Skin epidermis (tissue), 12 donors: Measurements from ENCODE around the gene SLC9A5.

Experiments used
- H3K27ac ChIP-seq, 21 experiments: fragments of 200-600 bp; sonication (generic) in 11 of 21; one replicate each; pipeline ENCODE4 v1.5.0; 2020; ENCODE audit warnings: mild to moderate bottlenecking in 3 of 21, inconsistent platforms in 2 of 21, moderate library complexity in 2 of 21
- H3K4me3 ChIP-seq, 7 experiments: fragments of 200-600 bp; sonication (generic) in 2 of 7; one replicate each; pipeline ENCODE4 v1.5.0; 2020; ENCODE audit warnings: inconsistent platforms in 2 of 7, mild to moderate bottlenecking in 2 of 7, moderate library complexity in 1 of 7

The SLC9A5 gene, protein sequence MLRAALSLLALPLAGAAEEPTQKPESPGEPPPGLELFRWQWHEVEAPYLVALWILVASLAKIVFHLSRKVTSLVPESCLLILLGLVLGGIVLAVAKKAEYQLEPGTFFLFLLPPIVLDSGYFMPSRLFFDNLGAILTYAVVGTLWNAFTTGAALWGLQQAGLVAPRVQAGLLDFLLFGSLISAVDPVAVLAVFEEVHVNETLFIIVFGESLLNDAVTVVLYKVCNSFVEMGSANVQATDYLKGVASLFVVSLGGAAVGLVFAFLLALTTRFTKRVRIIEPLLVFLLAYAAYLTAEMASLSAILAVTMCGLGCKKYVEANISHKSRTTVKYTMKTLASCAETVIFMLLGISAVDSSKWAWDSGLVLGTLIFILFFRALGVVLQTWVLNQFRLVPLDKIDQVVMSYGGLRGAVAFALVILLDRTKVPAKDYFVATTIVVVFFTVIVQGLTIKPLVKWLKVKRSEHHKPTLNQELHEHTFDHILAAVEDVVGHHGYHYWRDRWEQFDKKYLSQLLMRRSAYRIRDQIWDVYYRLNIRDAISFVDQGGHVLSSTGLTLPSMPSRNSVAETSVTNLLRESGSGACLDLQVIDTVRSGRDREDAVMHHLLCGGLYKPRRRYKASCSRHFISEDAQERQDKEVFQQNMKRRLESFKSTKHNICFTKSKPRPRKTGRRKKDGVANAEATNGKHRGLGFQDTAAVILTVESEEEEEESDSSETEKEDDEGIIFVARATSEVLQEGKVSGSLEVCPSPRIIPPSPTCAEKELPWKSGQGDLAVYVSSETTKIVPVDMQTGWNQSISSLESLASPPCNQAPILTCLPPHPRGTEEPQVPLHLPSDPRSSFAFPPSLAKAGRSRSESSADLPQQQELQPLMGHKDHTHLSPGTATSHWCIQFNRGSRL

GRCh38 chr16:67248401-67249177, at the start of gene SLC9A5:
Gene SLC9A5, plus strand, starts transcription at chr16:67248979. Its CDS starts 36 bp downstream, at chr16:67249015.
- peak within 1 kb of the TSS in 8 of 21 experiments; percentile 7 to 87 (median 36) for H3K27ac ChIP-seq
- peak within 1 kb of the TSS; percentile 43 to 95 (median 63) for H3K4me3 ChIP-seq

DNA sequence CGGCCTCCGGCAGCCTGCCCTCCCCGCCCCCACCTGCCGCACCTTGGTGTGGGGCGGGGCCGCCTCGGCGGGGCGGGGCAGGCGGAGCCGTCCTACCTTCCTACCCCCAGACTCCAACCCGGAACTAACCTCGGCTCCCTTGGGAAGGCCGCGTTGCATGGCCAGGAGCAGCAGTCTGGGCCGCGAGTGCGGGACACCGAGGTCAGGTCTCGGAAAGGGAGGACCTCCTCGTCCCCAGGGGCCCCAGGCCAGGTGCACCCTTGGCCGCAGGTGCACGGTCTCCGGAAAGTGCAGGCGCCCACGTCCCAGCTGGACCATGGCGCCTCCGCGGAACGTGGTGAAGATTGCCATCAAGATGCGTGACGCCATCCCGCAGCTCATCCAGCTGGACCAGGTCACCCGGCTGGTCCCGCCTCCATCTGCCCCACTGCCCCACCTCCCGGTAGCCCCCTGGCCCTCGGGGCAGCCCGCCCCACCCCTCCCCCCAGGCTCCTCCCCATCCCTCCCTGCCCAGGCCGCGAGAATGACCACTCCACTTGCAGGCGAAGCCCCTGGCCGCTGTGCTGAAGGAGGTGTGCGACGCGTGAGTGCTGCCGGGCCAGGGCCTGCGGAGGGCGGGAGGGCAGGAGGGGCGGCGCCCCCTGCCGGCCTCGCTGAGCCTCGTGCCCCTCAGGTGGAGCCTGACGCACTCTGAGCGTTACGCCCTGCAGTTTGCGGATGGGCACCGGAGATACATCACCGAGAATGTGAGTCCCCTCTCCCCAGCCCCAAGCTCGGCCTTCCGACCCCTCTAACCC, 49.6 kb upstream of the SLC9A5 start, which contains the start of gene ELMO3:
Gene ELMO3 (plus strand): TSS at position 121 of the 797 bp plus-strand sequence. CDS start 196 bp downstream, at position 317.
- Histone ChIP-seq H3K4me3 (peak within 1 kb of the TSS; percentile 32 to 62 (median 41)), H3K27ac (peak within 1 kb of the TSS in 20 of 21 experiments; percentile 14 to 87 (median 73))

DNA sequence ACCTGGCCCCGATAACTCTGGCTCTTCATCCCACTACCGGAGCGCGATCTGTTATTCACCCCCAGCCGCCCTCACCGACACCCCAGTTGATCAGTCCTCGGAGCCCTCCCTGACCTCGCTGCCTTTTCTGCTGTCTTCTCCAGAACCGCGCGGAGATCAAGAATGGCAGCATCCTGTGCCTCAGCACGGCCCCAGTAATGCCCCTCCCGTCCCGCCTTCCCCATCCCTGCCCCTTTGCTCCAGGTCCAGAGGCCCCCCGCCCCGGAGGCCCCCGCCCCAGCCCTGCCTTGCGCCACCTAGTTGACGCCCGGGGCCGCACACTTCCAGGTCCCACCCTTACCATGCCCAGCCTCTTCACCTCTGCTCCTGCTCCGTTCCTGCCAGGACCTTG, 49.0 kb upstream of the SLC9A5 start:
- peak overlapping the region in 7 of 21 experiments; percentile 72 to 78 (median 75) for H3K27ac ChIP-seq
- peak overlapping the region; percentile 32 to 62 (median 41) for H3K4me3 ChIP-seq

GRCh38 chr16:67200491-67200890, 48.3 kb upstream of the SLC9A5 start:
- no peak overlapping the region for H3K27ac ChIP-seq
- no peak overlapping the region for H3K4me3 ChIP-seq

- Histone ChIP-seq H3K4me3 (no peak overlapping the region), H3K27ac (no peak overlapping the region)
Measured at GRCh38 chr16:67201411-67202345, 47.1 kb upstream of the SLC9A5 start.

DNA sequence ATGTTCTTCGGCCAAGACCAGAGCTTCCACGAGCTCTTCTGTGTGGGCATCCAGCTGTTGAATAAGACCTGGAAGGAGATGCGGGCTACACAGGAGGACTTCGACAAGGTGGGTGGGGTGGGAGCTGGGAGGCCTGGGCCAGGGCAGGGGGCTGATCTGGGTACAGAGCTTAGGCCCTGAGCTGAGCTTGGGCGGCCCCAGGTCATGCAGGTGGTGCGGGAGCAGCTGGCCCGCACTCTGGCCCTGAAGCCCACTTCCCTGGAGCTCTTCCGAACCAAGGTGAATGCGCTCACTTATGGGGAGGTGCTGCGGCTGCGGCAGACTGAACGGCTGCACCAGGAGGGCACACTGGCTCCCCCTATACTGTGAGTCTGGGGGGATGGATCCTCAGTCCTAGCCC, 46.4 kb upstream of the SLC9A5 start:
- Histone ChIP-seq H3K4me3 (no peak overlapping the region), H3K27ac (no peak overlapping the region)

GRCh38 chr16:67202956-67203493, 45.8 kb upstream of the SLC9A5 start:
- no peak overlapping the region for H3K27ac ChIP-seq
- no peak overlapping the region for H3K4me3 ChIP-seq

- H3K27ac ChIP-seq: no peak overlapping the region
Measured at GRCh38 chr16:67204076-67204475, 44.7 kb upstream of the SLC9A5 start.

GRCh38 chr16:67206129-67206837, 42.5 kb upstream of the SLC9A5 start:
- Histone ChIP-seq H3K4me3 (no peak overlapping the region), H3K27ac (no peak overlapping the region)

More at GRCh38 chr16:67204076-67204475, 44.7 kb upstream of the SLC9A5 start:
- H3K4me3 ChIP-seq: no peak overlapping the region

DNA sequence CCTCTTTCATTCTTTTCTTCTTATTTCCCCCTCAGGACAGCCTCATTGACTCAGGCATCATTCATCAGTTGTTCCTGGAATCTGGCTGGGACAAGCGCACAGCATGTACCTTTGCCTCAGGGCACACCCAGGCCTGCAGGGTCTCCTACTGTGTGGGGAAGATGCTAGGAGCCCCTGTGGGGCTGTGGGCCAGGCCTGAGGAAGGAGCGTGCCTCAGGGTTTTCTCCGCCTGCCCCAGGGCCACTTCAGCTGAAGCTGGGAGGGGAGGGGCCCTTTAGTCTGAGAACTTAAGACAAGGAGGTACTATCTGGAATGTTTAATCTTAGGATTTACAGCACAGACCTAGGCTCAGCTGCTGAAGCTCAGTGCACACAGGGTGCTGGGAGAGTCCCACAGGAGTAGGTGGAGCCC, 41.9 kb upstream of the SLC9A5 start:
- H3K4me3 ChIP-seq: no peak overlapping the region
- peak overlapping the region in 1 of 21 experiments; percentile 7 for H3K27ac ChIP-seq

DNA sequence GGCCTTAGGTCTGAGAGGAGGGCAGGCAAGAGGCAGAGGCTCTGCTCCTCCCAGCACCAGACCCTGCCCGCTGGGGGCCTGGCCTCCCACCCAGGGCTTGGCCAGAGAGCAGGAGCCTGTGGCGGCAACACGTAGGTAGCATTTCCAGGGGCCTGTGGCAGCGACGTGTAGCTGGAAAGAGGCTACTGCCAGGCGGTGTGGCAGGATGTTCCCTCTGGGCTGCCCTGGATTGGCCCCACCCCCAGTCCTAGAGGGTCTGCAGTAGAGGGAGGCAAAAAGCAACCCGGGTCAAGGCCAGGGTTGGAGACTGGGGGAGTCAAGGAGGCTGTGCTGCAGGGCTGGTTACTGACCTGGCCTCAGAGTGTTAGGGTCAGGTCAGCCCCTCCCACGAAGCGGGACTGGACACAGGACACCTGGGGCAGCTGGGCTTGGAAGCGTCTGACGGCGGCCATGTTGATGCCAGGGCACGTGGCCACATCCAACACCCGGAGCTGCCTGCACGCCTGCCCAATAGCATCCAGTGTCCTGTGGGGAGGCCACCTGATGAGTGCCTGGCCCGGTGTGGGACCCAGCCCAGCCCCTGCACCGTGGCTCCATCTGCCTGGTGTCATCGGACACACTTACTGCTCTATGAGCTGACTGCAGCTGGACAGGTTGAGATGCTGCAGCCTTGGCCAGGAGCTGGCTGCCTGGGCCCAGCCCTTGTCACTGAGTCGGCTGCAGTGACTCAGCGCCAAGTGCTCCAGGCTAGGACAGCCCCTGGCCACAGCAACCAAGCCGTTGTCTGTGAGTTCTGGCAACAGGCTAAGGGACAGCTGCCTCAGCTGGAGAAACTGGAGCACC, 41.3 kb upstream of the SLC9A5 start:
- H3K27ac ChIP-seq: peak overlapping the region in 1 of 21 experiments; percentile 7
- no peak overlapping the region for H3K4me3 ChIP-seq

DNA sequence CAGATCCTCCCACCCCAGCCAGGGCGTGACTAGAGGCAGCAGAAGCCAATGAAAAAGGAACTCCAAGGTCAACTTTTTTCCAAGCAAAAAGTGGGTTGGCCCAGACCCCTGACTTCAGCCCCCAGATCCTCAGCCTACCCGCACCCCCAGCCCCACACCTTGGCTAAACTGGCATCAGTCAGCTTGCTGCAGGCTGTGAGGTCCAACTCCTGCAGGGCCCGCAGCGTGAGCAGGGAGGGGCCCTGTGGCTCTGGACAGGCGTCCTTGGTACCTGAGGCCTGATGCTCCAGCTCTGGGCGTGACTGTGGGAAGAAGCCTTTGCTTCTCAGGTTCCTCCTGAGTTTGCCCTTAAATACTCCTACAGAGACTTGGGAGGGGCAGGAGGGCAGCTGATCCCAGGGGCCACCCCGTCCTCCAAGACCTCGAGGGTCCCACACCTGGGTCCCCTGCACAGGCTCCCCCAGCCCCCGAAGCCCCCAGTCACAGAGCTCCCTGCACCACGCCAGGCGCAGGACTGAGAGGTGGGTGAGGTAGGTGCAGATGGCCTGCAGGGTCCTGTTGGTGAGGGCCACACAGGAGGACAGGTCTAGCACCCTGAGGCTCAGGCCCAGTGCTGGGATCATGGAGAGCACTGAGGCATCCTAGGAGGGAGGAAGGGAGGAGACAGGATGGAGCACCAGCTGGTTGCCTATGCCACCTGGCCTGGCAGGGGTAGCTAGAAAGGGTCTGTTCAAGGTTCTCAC, 40.5 kb upstream of the SLC9A5 start:
- H3K27ac ChIP-seq: peak overlapping the region in 1 of 21 experiments; percentile 5
- H3K4me3 ChIP-seq: no peak overlapping the region

DNA sequence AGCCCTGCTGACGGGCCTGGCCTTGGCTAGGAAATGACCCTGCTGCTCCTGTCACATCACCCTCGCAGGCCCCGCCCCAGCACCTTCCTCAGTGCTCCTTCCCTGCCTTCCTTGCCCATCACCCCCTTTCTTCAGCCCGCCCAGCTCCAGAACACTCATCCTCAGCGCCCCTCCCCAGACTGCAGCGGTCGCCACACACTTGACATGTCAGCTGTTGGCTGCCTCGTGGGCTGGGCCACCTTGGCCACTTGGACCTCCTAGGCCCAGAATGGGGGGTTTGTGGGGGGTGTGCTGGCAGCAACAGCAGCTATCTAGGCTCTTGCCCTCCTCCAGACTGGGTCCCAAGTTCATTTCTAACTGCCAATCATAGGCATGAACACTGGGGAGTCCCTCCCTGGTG, 39.2 kb upstream of the SLC9A5 start:
- H3K4me3 ChIP-seq: no peak overlapping the region
- H3K27ac ChIP-seq: no peak overlapping the region

GRCh38 chr16:67210069-67210937, 38.5 kb upstream of the SLC9A5 start:
- Histone ChIP-seq H3K4me3 (no peak overlapping the region), H3K27ac (no peak overlapping the region)
